GM21529 (cell line): ENCODE data around the gene TTC5.
"Not testable (repeated sequence)": the region's sequence is repeated elsewhere in the genome, so short reads cannot be mapped to it uniquely, and the experiment has no call there.

ENCODE experiments used
- ATAC-seq: cut with Tn5 transposase; IDR thresholded peaks from one replicate; pipeline ENCODE4 v1.9.1; 2021; ENCODE audit not compliant: unreplicated experiment

TTC5 gene

DNA sequence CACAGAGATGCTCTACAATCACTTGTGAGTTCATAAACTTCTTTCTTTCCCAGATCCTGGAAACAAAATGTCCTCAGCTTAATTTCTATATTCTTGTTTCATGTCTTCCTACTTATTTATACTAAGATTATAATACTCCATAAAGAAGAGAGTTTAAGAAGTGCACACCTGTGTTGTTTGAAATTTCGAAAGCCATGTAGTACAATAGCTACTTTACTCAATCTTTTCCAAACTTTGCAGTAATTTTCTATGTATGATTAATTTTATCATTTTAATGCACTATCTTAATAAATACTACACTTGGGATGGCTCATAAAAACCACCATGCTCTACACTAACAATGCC is 300 bp upstream of the TTC5 start:
- no peak for ATAC-seq

DNA sequence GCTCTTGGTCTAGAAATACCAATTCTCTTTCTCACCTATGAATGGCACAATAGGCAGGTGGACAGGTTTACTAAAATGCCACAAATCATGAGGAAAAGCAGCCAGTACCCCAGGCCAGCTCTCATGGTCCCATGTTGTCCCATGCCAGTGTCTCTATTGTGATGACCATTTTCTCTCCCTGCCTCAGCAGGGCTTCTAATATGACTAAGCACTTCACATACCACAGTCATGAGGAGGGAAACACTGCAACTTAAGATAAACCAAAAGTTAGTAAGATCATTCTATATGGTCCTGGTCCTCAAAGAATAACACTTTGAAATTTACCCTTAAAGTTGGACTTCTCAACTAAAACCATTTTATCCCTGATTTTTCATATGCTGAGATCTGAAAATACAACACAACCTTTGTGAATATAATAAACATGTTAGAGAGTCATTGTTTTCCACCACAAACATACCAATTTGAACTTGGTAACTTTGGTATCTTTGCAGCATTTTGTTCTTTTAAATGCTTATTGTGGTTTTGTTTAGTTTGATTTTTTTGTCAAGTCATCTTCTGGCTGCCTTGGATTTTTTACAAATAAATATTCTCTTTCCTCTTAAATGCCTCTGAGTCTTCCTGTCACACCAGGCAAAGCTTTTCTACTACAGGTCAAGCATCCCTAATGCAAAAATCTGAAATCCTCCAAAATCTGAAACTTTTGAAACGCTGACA is 3.6 kb downstream of the TTC5 start:
- no peak for ATAC-seq

DNA sequence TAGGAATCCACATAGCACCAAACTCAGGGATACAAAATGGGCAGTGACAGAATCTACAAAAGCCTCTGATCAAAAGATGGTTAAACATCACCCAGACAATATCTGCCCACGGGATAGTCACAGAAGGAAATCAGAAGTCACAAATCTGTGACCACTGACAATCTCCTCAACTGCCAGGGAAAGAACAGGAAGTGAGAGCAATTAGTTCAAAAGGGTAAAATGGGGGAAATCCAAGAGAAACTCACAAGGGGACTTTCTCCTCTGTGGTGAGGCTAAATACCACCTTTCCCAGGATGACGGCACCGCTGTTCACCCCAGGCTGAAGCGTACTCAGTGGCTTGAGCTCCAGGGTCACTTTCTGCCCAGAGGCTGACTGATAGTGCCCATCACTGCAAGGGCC is 10.7 kb downstream of the TTC5 start:
- peak; percentile 80 for ATAC-seq

DNA sequence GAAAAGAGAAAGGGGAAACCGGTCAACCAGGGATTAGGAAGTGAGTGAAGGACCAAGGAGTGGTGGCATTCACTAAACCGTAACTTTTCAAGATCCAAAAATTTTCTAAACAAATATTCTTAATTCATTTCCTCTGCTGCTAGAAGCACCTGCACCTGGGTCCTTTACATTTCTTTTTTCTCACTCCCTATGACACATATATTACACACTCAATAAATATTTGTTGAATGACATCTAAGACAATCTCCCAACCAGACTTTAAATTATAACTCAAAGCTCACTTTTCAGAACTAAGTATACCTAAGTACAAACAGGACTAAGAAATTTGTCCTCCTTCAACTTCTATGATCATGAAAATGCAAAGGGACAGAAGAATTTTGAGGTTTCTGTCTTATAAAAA is 11.1 kb downstream of the TTC5 start:
- ATAC-seq = no peak

DNA sequence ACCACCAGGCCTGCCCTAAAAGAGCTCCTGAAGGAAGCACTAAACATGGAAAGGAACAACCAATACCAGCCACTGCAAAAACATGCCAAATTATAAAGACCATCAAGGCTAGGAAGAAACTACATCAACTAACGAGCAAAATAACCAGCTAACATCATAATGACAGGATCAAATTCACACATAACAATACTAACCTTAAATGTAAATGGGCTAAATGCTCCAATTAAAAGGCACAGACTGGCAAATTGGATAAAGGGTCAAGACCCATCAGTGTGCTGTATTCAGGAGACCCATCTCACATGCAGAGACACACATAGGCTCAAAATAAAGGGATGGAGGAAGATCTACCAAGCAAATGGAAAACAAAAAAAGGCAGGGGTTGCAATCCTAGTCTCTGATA is 23.8 kb downstream of the TTC5 start:
- not testable (repeated sequence) for ATAC-seq

DNA sequence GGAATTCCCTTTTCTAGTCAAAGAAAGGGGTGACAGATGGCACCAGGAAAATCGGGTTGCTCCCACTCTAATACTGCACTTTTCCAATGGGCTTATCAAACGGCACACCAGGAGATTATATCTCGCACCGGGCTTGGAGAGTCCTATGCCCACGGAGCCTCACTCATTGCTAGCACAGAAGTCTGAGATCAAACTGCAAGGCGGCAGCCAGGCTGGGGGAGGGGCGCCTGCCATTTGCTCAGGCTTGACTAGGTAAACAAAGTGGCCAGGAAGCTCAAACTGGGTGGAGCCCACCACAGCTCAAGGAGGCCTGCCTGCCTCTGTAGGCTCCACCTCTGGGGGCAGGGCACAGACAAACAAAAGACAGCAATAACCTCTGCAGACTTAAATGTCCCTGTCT is 25.5 kb downstream of the TTC5 start:
- not testable (repeated sequence) for ATAC-seq

DNA sequence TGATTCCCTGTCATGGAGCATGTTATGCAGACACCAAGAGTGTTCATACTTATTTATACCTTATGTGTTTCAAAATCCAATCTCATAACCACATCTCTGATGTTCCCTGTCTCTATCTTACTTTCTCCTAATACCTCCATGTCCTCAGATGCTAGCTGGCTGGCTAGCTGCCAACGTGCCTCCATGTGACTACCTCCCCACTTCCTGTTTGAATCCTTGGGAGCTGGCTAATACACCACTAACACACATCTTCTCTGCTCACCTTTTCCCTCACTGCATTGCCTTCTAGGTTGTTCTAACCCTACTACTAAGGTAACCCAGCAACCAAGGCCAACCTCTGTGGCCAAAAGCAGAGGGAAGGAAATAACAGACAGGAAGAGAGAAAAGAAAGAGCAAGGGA is 27.3 kb downstream of the TTC5 start:
- no peak for ATAC-seq

DNA sequence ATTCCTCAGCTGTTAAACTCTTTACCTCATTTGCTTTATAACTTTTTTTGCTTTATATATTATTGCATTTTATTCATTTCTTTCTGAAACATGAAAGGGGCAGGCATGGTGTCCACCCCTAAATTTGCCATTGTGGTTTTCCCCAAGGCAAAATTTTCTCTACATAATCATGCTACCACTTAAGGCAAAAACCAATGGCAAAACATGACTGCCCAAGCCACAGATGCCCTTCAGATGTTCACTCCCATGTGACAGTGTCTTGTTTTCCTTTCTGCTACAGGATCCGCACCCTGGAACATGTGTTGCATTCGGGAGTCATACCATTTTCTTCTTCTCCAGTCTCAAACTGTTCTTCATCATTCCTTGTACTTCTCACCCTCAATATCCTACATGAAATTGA is 28.3 kb downstream of the TTC5 start:
- no peak for ATAC-seq

DNA sequence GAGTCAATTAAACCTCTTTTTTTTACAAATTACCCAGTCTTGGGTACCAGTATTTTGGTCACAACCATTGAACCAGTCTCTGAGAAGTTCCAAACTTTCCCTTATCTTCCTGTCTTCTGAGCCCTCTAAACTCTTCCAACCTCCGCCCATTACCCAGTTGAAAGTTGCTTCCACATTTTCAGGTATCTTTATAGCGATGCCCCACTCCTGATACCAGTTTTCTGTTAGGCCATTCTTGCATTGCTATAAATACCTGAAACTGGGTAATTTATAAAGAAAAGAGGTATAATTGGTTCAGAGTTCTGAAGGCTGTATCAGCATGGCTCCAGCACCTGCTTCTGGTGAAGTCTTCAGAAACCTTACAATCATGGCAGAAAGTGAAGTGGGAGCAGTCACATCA is 31.7 kb downstream of the TTC5 start:
- ATAC-seq = no peak

DNA sequence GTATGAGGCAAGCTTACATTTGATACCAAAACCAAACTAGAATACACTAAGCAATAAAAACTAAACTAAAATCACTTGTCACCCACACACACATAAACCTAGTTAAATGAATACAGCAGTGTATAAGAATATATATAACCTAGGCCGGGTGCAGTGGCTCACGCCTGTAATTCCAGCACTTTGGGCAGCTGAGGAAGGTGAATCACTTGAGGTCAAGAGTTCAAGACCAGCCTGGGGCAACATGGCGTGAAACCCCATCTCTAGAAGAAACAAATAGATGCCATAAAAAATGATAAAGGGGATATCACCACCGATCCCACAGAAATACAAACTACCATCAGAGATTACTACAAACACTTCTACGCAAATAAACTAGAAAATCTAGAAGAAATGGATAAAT is 41.4 kb downstream of the TTC5 start:
- not testable (repeated sequence) for ATAC-seq

DNA sequence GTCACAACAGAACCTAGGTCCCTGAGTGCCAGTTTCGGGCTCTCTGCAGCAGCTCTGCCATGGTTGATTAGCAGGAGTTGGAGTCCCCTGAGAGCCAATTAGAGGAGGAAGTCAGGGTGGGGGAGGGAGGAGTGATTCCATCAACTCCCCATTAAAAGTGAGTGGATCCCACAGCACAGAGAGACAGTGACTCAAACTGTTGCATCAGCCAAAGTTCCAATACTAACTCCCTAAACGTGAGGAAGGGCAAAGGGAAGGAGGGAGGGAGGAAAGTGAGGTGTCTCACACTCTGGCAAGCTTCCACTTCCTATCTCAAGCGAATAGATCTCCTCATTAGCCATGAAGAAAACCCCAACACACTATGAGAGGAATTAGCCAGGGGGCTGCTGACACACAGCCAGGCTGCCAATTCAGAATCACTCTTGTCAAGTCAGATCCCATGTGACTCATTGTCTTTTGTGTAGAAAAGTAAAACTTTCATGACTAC is 43.1 kb downstream of the TTC5 start:
- ATAC-seq = no peak

DNA sequence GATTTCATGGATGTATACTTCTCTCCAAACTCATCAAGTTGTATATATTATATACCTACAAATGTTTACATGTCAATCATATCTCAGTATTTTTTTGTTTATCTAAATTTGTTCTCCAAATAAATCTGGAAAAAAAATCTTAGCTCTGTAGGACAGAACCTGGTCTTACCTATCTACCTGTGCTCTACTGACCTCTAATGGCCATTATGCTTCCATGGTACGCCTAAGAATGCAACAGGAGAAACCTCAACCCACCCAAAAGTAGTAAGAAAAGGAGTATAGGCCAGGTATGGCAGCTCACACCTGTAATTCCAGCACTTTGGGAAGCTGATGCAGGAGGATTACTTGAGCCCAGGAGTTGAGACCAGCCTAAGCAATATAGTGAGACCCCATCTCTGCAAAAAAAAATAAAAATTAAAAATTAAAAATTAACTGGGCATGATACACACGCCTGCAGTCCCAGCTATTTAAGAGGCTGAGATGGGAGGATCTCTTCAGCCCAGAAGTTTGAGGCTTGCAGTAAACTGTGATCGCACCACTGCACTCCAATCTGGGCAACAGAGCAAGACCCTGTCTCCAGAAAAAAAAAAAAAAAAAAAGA is 58.0 kb downstream of the TTC5 start:
- ATAC-seq = no peak
